Lung (tissue), 12 donors: ENCODE results near the gene MAOB. TPM values are rescaled to one million over a fixed set of nuclear protein-coding genes. Genes with fewer than 3 reads are reported as not detected.

Source experiments
- ATAC-seq: fragments of 200-7000 bp; cut with Tn5 transposase; one replicate; pipeline ENCODE4 v1.9.1; 2020; ENCODE audit warnings: moderate number of reproducible peaks; ENCODE audit not compliant: insufficient read depth, low FRiP score
- DNase-seq, 3 donors: peaks; one replicate each; pipeline ENCODE4 v3.0.0-alpha.2; 2013 to 2017
- H3K27ac ChIP-seq, 2 donors: one replicate each; pipeline ENCODE4 v1.5.1; 2013; ENCODE audit warnings: mild to moderate bottlenecking in 2 of 2, moderate library complexity in 2 of 2, control low read depth in 1 of 2, inconsistent platforms in 1 of 2, low read depth in 1 of 2, low read length in 1 of 2
- H3K27me3 ChIP-seq, 3 donors: one replicate each; pipeline ENCODE4 v1.5.1; 2013; ENCODE audit warnings: low read length in 2 of 3; ENCODE audit not compliant: control insufficient read depth in 3 of 3, insufficient read depth in 3 of 3
- H3K36me3 ChIP-seq, 4 donors: one replicate each; pipeline ENCODE4 v1.5.1; 2013; ENCODE audit warnings: low read length in 4 of 4, mild to moderate bottlenecking in 1 of 4, moderate library complexity in 1 of 4; ENCODE audit not compliant: control insufficient read depth in 4 of 4, insufficient read depth in 4 of 4
- H3K4me1 ChIP-seq, 5 donors: one replicate each; pipeline ENCODE4 v1.5.1; 2013; ENCODE audit warnings: low read length in 5 of 5, mild to moderate bottlenecking in 2 of 5, moderate library complexity in 1 of 5; ENCODE audit not compliant: control insufficient read depth in 5 of 5, insufficient read depth in 5 of 5
- H3K4me3 ChIP-seq: one replicate; pipeline ENCODE4 v1.5.1; 2013; ENCODE audit warnings: mild to moderate bottlenecking, control low read depth, moderate library complexity
- H3K9ac ChIP-seq, 2 donors: one replicate each; pipeline ENCODE4 v1.5.1; 2013; ENCODE audit warnings: low read length in 2 of 2, control low read depth in 1 of 2; ENCODE audit not compliant: insufficient read depth in 1 of 2
- H3K9me3 ChIP-seq, 4 donors: one replicate each; pipeline ENCODE4 v1.5.1; 2013; ENCODE audit warnings: low read length in 3 of 4, mild to moderate bottlenecking in 1 of 4, moderate library complexity in 1 of 4; ENCODE audit not compliant: control insufficient read depth in 4 of 4, insufficient read depth in 3 of 4
- WGBS, 2 donors: extraction: QIAGEN DNeasy Blood & Tissue Kit; methylation state at CpG; one replicate each; pipeline ENCODE4 v1.1.7; 2013; 5-methylcytosine and 5-hydroxymethylcytosine counted together
- polyA plus RNA-seq, 2 donors: library from polyadenylated mRNA; stranded (reverse); fragments of 200-250 nt; gene quantifications; one replicate each; pipeline ENCODE4 v1.2.1, GENCODE V29; 2013
- total RNA-seq, 2 donors: library from RNA; depleted of rRNA in 1 of 2; stranded (reverse); fragments of >200 nt in 1 of 2; gene quantifications; one replicate each; pipeline ENCODE4 v1.2.1, GENCODE V29; 2014 to 2021
- TF ChIP-seq, protein P1 (sequence below): IDR thresholded peaks from 2 replicates; pipeline ENCODE4 v1.5.1; 2012; ENCODE audit warnings: mild to moderate bottlenecking; ENCODE audit errors: control extremely low read depth, extremely low read depth
- donor health status: control.
- donor health status: control.
- donor health status: Bipolar disorder and iron deficiency.
- donor health status: healthy.
- donor health status: DM: yes; HTN: yes; CAD: no.

The MAOB gene
- total and polyA plus RNA-seq, 4 donors, result 5.6 to 19.6 (median 12.9) TPM

DNA sequence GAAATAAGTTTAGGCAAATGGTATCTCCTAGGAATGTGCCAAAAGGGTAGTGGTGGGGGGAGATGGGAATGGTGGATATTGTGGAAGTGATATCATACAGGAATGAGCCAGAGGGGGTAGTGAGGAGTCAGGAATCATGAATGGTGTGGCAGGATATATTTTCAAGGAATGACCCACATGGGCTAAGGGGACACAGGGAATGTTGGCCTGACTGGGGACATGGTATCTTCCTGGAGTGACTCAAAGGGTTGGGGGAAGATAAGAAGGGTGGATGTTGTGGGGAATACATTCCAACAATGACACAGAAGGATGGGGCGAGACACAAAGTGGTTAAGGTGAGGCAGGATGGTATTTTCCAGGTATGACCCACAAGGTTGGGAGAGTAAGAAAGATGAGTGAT lies 165.6 kb downstream of the MAOB start:
- no peak for ATAC-seq
- no peak overlapping the region for H3K4me3 ChIP-seq

More for the DNA sequence above, 165.6 kb downstream of the MAOB start:
- Histone ChIP-seq H3K27ac (no peak overlapping the region), H3K27me3 (peaks cover 0 to 2% (median 0%) of the 10 kb centered on the region in 3 donors), H3K9me3 (peaks cover 0 to 33% (median 14%) of the 10 kb centered on the region in 4 donors), H3K4me1 (peaks cover 0 to 2% (median 0%) of the 10 kb centered on the region in 5 donors), H3K36me3 (peaks cover 0 to 19% (median 4%) of the 10 kb centered on the region in 4 donors), H3K9ac (no peak overlapping the region)
- WGBS, 2 donors, result 80 to 93% methylated on average over 1 of the region's 1 CpG
- DNase-seq, result no peak
- TF ChIP-seq, protein P1, sequence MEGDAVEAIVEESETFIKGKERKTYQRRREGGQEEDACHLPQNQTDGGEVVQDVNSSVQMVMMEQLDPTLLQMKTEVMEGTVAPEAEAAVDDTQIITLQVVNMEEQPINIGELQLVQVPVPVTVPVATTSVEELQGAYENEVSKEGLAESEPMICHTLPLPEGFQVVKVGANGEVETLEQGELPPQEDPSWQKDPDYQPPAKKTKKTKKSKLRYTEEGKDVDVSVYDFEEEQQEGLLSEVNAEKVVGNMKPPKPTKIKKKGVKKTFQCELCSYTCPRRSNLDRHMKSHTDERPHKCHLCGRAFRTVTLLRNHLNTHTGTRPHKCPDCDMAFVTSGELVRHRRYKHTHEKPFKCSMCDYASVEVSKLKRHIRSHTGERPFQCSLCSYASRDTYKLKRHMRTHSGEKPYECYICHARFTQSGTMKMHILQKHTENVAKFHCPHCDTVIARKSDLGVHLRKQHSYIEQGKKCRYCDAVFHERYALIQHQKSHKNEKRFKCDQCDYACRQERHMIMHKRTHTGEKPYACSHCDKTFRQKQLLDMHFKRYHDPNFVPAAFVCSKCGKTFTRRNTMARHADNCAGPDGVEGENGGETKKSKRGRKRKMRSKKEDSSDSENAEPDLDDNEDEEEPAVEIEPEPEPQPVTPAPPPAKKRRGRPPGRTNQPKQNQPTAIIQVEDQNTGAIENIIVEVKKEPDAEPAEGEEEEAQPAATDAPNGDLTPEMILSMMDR, result no peak

Other genes starting within 250 kb of the MAOB start
- gene MAOA, start 226.2 kb downstream of the MAOB start, total RNA-seq, result 100 to 1,000 TPM; 134 to 187 TPM
- 100 to 1,000 TPM in 1 of 2 donors, 10 to 100 TPM in 1; 70.0 to 101 TPM for gene MAOA, start 226.2 kb downstream of the MAOB start, polyA plus RNA-seq
- 1 to 10 TPM in 1 of 2 donors, not detected in 1; 1.3 TPM for gene NDP, start 90.9 kb upstream of the MAOB start, total RNA-seq
- gene NDP, start 90.9 kb upstream of the MAOB start, polyA plus RNA-seq, result 1 to 10 TPM in 1 of 2 donors, not detected in 1; 3.7 TPM